Measurements from ENCODE around the gene RRP8.

Gene RRP8

GRCh38 chr11:6632116-6633073 lies 29.0 kb upstream of the RRP8 start:
- DNase-seq = no peak

- no peak for DNase-seq
Measured at GRCh38 chr11:6631361-6631890, 28.0 kb upstream of the RRP8 start.

DNA sequence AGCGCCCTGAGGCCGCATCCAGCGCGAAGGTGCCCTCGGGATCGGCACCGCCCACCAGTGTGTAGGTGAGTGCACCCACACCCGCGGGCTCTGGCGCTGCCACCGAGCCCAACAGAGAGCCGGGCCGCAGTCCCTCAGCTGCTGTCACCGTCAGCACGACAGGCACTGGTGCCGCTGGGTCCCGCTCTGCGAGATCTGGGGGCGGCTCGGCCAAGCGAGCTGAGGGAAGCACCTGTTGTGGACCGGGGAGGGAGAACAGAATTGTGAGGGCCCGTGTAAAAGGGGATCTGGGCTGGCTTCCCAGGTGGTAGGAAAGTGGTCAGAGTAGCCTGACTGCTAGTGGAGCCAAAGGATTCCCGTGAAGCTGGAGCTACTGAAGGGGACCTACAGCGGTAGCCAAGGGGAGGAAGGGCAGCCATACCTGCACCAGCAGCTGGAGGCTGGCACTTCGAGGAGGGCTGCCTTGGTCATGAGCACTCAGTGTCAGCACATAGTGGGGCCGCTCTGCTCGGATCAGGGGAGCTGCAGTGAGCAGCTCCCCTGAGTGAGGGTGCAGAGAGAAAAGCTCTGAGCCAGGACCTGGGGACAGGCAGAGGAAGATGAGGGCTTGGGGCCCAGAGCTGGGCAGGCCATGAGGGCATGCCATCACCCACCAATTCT lies 27.3 kb upstream of the RRP8 start:
- DNase-seq = no peak

DNA sequence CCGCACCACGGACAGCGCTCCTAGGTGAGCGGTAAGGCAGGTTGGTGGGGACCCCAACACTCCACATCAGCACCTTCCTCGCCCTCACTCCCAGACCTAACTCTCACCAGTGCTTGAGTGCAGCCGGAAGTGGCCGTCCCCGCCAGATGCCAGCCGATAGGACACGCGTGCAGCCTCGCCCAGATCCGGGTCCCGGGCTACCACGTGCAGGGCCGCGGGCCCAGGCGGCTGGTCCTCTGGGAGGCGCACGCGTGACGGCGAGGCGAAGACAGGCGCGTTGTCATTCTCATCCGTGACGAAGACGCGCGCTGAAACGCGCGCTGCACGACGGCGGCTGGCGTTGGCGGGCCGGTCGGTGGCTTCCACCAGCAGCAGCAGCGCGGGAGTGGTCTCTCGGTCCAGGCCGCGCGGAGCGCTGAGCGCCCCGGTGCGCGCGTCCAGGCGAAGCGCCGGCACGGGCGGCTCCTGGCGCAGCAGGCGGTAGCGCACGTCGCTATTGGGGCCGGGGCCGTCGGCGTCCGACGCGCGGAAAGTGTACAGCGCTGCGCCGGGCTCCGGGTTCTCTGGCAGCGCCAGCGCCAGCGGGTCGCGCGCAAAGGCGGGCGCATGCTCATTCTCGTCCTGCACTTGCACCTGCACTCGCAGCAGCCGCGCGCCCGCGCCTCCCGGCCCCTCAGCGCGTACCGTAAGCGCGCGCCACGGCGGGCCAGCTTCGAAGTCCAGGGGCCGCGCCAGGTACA lies 26.6 kb upstream of the RRP8 start:
- no peak for DNase-seq

- DNase-seq = no peak
Measured at GRCh38 chr11:6629573-6629891, 26.1 kb upstream of the RRP8 start.

GRCh38 chr11:6628526-6628925 lies 25.1 kb upstream of the RRP8 start:
- DNase-seq = no peak

- DNase-seq = no peak
Measured at GRCh38 chr11:6627762-6628241, 24.4 kb upstream of the RRP8 start.

DNA sequence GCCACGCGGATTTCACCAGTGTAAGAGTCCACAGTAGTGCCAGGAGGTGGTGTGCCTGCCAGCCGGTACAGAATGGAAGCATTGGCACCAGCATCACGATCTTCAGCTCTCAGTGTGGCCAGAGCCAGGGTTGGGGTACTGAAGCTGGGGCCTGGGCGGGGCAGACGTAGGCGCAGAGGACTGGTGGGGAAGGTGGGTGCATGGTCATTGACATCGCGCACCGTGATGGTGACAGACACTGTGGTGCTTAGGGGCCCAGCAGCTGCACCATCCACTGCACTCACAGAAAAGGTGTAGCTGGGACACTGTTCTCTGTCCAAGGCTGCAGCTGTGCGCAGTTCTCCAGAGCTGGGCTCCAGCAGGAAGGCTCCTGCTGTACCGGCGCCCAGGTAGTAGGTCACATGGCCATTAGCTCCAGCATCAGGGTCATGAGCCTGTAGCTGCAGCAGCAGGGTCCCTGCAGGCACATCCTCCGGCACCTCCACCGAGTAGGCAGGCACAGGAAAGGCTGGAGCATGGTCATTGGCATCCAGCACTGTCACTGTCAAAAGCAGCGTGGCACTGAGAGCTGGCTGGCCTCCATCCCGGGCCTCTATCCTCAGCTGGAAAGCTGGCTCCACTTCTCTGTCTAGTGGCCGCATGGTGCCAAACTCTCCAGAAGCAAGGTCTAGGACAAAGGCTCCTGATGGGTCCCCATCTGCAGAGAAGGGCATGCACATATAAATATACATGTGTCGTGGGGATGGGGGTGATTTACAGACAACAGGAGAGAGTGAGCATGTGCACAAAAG lies 23.8 kb upstream of the RRP8 start:
- no peak for DNase-seq

DNA sequence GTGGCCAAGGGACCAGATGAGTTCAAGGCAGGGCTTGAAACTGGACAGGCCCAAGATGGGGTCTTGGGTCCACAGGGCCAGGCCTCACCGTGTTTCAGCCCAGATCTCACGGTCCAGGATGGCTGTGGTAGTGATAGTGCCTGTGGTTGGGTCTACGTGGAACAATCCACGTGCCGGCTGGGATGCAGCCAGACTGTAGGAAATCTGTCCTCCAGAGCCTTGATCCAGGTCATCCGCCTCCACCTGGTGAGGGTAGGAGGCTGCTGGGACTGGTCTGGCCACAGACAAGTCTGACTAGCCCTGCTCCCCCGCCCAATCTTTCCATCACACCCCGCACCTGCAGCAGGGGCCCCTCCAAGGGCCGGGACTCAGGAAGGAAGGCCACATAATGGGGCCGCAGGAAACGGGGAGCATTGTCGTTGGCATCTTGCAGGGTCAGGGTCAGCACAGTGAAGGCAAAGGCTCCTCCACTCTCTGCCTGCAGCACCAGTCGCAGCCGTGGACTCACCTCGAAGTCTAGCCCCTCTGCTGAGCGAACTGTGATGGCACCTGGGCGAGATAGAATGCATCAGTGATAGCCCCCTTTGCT lies 22.5 kb upstream of the RRP8 start:
- DNase-seq = no peak

GRCh38 chr11:6625156-6625831 lies 21.9 kb upstream of the RRP8 start:
- no peak for DNase-seq

GRCh38 chr11:6623391-6624363 lies 20.3 kb upstream of the RRP8 start:
- no peak for DNase-seq

GRCh38 chr11:6622261-6623171 lies 19.1 kb upstream of the RRP8 start:
- no peak for DNase-seq

- no peak for DNase-seq
Measured at GRCh38 chr11:6621711-6622211, 18.3 kb upstream of the RRP8 start.

GRCh38 chr11:6620636-6621035 lies 17.2 kb upstream of the RRP8 start:
- DNase-seq = no peak

DNA sequence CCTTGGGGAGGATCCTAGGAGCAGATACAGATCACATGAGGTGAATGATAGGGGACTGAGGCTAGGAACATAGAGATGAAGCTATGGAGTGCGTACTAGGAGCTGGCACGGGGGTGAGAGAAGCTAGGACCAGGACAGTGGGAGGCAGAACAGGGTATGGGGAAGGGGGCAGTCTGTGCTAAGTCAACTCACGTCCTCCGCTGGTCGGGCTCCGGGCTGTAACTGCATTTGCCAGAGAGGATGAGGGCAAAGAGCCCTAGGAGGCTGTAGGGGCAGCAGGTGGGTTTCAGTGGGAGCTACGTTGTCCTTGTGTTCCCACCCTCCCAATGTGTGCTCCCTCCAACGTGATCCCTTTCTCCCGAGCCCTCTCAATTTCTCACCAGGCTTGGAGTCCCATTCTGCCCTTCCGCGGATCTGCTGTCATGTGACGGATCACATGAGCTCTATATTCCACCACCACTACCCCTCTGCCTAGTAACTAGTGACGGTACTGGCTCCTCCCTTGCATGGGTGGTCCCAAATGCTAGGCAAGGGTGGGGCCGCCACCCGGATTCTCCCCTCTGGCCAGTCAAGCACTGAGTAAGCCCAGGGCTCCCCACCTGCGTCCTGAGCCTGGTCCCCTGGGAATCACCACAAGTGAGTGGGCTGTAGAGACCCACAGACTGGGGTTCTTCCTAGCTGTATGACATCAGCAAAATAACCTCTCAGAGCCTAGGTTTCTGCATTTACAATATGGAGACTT lies 15.8 kb upstream of the RRP8 start, which contains the start of gene TPP1:
TPP1 (minus strand) TSS at position 419 of the 742 bp plus-strand sequence; CDS start at position 397, 22 bp downstream.
- DNase-seq = peak; percentile 96

DNA sequence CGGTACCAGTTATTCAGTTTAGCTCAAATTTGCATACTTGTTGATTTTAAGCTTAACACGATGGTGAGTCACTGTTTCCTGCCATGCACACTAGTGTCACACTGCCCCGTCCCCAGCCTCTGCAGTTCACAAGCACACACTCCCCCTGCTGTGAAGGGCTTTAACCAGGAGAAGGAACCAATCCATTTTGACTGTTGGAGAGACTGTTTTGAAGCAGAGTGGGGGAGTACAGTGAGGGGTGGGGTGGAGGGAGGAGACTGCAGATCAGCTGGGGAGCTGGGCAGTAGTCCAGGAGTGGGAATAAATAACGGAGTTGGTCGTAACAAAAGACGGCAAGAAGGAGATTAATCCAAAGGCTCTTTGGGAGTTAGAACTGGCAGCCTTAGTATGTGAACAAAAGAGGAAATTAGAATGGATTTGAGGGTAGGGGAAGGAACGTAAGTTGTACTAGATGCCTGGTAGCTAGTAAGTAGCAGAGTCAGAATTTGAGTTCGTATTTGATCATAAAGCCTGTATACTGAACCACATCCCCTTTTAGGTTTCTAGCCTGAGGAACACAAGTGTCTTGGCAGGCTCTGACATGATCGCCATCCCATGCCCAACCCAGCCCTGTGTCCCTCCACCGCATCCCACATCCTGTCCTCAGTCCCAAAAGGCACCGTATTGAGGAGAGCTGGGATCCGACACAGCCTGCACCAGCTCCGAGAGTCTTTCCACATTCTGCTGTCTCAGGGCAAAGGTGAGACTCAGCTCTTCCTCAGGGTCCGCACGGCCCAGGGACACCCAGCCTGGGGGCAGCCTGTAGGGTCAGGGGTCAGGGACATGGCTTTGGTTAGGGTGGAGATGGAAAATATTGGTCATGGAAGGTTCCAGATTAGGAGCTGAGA lies 14.9 kb upstream of the RRP8 start:
- DNase-seq = peak; percentile 82

Measured in fibroblast of skin of scalp (primary cell).